ENCODE results near the gene XRRA1.

The XRRA1 gene

DNA sequence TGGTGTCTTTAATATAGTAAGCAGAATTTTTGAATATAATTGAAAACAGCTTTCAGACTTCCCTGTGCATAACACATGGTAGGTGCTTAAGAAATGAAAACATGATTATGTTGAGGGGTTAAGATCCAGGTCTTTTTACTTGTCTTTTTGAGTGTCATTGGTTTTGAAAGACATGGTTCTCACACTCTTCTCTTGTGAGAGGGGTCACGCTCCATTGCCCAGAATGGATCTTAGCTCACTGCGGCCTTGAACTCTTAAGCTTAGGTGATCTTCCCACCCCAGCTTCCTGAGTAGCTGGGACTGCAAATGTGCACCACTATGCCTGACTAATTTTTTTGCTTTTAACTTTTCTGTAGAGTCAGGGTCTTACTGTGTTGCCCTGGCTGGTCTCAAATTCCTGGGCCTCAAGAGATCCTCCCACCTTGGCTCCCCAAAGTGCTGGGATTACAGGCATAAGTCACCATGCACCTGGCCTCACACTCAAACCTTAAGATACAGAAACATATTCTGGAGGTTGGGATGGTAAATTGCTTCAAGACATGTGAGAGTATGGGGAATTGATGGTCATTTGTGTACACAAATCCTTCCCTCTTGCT, 1.6 kb upstream of the XRRA1 start:
- no peak for DNase-seq

DNA sequence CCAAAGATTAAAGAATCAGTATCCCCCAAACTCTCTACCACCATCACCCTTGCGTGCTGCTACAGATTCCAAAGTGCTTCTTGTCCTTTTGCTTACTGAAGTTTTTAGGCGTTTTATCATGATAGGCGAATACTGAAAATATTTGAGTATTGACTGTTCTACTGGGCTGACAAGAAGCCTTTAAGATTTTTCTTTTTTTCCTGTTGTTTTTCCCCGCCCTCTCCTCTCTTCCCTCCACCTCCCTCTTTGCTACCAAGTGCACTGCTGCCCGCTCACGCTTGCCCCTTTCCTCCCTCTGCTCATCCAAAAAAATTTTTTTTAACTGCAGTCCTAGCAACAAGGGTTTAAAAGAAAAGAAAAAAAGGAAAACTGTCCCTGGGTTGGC, 854 bp upstream of the XRRA1 start:
- no peak for DNase-seq

GRCh38 chr11:74948546-74948897, 369 bp downstream of the XRRA1 start:
- DNase-seq, result no peak

- DNase-seq, result no peak
Observed at GRCh38 chr11:74942073-74942759, 6.7 kb downstream of the XRRA1 start.

DNA sequence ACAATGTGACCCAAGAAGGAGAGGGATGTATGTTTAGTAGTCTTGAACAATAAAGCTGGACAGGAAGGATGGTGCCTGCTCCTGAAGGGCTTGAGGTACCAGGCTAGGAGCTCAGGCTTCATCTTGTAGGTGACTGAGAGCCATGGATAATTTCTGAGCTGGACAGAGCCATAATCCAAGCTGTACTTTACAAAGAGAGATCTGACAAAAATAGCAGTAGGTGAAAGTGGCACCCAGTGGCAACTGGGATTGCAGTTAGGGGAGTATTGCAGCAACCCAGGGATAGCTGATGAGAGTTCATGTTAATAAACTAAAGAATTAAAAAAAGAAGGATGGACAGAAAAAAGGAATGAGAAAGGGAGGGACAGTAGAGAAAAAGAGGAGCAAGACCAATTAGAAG, 7.4 kb downstream of the XRRA1 start:
- DNase-seq, result no peak

GRCh38 chr11:74937696-74938475, 11.0 kb downstream of the XRRA1 start:
- DNase-seq, result no peak

- DNase-seq, result no peak
Observed at GRCh38 chr11:74936976-74937375, 11.9 kb downstream of the XRRA1 start.

DNA sequence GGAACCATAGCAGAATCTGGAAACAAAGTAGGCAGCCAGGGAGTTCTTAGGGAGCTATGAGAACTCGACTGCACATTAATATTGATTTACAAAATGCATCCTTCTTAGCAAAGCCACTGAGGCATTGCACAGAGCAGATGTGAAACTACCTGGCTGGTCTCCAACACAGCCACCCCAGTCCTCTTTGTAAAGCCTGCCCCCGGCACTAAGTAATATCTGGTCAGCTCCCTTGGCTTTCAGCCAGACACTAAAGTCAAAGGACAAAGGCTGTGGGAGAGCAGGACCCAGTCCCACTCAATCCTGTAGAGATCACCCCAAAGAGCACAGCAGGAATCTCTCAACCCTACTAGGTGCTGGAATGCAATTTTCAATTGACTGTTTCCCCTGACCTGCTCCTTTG, 12.8 kb downstream of the XRRA1 start:
- DNase-seq, result no peak

- DNase-seq, result no peak
Observed at GRCh38 chr11:74935285-74935684, 13.6 kb downstream of the XRRA1 start.

- DNase-seq, result no peak
Observed at GRCh38 chr11:74933765-74934164, 15.1 kb downstream of the XRRA1 start.

DNA sequence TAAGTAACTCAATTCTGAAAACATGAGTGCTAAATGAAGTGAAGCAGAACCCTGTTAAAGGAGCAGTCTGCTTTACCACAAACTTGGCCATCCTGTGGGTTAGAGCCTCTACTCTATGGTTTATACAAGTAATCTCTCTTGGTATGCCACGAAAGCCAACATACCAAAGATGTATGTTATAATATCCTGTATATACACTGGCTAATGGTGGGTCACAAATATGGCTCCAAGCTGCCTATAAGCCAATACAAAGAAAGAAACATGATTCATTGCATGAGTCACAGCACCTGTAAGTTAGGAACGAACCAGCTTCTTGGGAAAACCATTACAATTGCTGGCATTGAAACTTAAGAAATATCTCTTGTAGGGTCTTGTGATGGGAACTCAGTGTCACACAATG, 16.1 kb downstream of the XRRA1 start:
- DNase-seq, result no peak

DNA sequence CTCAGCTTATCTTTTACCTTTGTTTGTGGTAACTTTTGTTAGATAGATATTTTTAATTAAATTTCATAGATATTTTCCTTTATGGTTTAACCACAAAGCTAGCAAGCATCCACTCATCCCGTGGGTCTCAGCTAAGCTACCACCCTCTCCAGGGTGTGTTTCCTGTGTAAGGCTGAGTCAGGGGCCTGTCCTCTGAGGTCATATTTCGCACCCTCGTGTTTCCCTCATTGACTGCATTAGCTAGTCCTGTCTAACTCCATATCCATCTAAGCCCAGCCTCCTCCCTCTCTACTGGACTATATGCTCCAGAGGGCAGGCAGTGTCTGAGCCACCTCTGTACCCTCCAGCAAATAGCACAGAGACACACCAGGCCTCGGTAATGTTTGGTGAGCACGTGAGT, 16.7 kb downstream of the XRRA1 start:
- DNase-seq, result no peak

- DNase-seq, result peak; percentile 75
Observed at GRCh38 chr11:74929431-74930363, 19.2 kb downstream of the XRRA1 start.

DNA sequence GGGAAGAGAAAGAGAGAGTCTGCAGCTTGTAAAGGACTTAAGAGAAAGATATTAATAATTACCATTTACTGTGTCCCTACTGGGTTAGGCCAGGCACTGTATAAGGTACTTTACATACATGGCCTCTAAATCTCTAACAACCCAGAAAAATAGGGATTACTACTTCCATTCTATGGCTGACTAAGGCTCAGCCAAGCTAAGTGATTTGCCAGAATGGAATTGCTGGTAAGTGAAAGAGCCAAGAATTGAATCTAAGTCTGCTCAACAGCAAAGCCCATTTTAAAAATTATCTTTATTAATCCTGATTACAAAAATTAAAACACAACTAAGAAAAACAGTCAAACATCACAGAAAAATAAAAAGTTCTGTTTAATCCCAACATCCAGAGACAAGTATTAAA, 21.4 kb downstream of the XRRA1 start:
- DNase-seq, result no peak

DNA sequence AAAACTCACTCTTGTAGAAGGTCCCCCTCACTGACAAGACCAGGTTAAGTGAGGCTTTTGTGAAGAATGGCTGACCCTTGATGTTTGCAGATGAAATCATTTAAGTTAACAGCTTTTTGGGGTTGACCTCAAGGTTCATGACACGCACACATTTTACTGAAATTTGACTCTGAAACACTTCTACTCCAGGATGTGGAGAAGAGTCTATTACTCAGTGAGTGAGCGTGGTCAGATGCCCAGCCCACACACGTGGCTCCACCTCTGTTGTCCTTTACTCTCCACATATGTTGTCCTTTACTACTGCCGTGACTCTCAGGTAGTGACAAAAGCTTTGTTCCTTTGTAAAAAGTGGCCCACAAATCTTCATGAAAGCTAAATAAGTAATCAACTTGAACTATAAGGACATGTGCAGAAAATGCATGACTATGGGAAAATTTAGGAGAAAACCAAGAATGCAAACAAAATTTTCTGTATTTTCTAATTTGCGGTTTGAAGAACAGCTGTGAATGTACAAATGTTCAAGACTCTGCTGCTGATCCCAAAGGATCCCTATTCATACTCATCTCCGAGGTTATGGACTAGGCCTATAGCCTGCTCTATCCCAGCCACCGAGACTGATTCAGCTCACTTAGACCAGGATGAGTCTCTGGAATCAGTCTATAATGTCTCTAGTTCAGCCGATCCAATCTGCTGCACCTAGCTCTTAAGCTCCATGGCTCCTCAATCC, 22.4 kb downstream of the XRRA1 start:
- DNase-seq, result no peak

DNA sequence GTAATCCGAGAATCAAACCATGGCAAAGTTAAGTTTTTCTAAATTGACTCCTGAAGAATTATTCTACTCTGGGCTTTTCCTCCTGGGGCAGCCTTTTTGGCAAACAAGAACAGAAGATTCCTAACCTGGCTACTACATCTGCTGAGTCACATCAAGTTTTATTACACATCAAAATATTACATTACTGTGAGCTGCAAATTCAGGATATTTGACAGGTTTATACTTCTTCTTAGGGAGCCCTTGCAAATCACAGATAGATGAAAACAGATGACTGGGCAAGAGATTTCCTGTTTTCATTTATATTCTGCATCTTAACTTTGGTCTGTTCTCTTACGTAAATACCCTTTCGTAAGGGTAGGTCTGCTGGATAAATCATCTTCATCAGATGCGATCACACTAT, 23.6 kb downstream of the XRRA1 start:
- no peak for DNase-seq

- DNase-seq, result no peak
Observed at GRCh38 chr11:74923125-74923524, 25.8 kb downstream of the XRRA1 start.

DNA sequence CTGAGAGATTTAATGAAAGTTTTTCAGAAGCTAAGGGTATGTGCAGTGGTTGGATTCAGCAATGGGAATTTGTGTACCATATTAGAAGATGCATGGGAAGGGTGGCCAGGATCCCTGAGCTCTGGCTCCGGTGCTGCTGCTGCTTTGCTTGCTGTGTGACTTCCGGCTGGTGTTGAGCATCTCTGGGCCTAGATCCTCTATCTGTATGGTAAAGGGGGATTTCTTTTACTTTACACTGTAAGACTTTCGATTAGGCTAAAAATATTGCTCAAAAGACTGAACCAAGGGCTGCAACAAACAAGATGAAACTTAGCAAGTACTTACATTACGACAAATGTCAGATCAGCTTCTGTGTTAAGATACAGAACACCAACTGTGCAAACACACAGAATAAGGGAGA, 39.1 kb downstream of the XRRA1 start:
- DNase-seq, result no peak

DNA sequence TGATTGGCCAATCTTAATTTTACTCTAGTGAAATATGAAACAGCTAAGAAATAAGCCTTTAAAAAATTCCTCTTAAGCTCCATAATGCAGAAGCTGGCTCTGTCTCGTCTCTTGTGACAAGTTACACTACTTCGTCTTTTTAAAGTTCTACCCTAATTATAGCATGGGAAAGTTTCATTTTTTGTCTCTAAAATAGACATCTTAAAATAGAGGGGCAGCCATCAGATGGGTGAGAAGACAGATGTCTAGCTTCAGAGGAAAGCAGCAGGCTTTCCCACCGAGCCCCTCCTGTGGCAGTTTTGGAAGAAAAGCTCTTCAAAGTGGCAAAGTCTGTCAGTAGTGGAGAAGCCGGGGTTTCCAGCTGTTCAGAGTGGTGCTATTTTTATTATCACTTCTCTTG, 39.5 kb downstream of the XRRA1 start:
- no peak for DNase-seq

- DNase-seq, result no peak
Observed at GRCh38 chr11:74905326-74905725, 43.6 kb downstream of the XRRA1 start.

DNA sequence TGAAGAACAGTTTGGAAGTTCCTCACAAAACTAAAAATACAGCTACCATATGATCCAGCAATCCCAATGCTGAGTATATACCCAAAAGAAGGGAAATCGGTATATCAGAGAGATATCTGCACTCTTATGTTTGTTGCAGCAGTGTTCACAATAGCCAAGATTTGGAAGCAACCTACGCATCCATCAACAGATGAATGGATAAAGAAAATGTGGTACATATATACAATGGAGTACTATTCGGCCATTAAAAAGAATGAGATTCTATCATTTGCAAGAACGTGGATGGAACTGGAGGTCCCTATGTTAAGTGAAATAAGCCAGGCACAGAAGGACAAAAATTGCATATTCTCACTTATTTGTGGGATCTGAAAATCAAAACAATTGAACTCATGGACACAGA, 46.5 kb downstream of the XRRA1 start:
- no peak for DNase-seq

DNA sequence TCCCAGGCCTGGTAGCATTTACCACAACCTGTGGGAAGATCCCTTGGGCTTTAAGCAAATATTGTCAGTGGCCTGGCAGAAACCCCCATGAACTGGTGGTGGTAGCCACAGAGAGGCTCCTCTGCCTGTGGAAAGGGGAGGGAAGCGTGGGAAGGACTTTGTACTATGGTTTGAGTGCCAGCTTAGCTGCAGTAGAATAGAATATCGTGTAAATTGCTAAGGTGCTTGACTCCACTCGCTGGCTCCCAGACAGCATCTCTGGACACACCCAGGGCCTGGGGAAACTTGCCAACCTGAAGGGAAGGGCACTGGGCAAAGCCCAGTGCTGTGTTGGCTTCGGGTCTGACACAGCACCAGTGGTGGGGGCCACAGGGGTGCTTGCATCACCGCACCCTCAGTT, 52.6 kb downstream of the XRRA1 start:
- no peak for DNase-seq

Data from stimulated activated CD4-positive, alpha-beta T cell treated with anti-CD3 and anti-CD28 coated beads, Interleukin-4, amount 100 ng/mL, for 24 hours (primary cell).